GM19452 (cell line): ENCODE results near the gene CXXC4.

Experiments used
- ATAC-seq: cut with Tn5 transposase; IDR thresholded peaks from one replicate; pipeline ENCODE4 v1.9.1; 2021; ENCODE audit not compliant: unreplicated experiment

Gene CXXC4

GRCh38 chr4:104424475-104424941, 70.2 kb downstream of the CXXC4 start:
- no peak for ATAC-seq

DNA sequence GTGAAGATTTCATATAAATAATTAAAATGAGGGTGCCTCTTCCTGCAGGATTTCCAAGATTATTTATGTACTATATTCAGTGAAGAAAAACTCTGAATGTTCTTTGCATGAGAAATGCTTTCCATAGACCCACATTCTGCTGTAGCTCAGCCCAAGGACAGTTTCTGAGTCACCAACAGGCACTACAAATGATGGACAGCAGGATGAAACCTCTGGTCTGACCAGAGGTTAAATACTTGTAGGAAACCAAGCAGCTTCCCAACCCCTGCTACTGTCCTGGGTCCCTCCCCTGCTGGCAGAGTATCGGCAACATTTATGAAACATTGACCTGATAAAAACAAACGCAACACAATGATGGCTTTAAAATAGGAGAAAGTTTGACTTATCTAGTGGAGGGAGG, 73.1 kb downstream of the CXXC4 start:
- no peak for ATAC-seq

DNA sequence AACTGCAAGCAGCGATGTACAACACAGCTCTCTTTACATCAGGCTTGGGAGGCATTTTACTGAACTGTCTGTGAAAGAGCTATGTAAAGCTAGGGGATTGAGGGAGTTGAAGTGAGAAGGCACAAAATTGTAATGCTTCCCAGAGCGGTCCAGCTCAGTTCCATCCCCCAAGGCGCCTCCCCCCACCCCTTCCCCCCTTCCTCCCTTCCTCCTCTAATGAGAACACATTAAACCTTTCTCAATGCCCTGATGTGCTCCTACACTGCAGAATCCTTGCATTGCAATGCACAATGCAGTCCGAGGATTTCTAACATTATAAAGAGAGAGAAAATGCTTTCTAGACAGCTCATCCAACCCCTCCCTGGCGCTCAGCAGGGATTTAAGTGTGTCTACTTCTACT, 73.9 kb downstream of the CXXC4 start:
- no peak for ATAC-seq
